ENCODE data around the gene CKAP2. TPM values are rescaled to one million over a fixed set of nuclear protein-coding genes. Genes with fewer than 3 reads are reported as not detected.

CKAP2 gene
- total RNA-seq = 45.0 and 54.6 TPM in 2 replicates

GRCh38 chr13:52454820-52455676 is at the start of gene CKAP2:
Gene CKAP2, plus strand, starts transcription at chr13:52455478. Its CDS starts 79 bp downstream, at chr13:52455557.

GRCh38 chr13:52405767-52406494 is 49.3 kb upstream of the CKAP2 start, which contains the start of gene THSD1:
Gene THSD1, minus strand, starts transcription at chr13:52406172. Its CDS starts 3,572 bp downstream, at chr13:52402600.

GRCh38 chr13:52450012-52450792 is 5.1 kb upstream of the CKAP2 start, which contains the start of gene VPS36:
Gene VPS36, minus strand, starts transcription at chr13:52450634. Its CDS starts 40 bp downstream, at chr13:52450594.

Other genes starting within 250 kb of the CKAP2 start
- 3.3 and 3.7 TPM in 2 replicates for gene THSD1, start 49.3 kb upstream of the CKAP2 start, total RNA-seq
- gene VPS36, start 4.8 kb upstream of the CKAP2 start, total RNA-seq = 12.6 and 17.1 TPM in 2 replicates
- 2.5 and 2.9 TPM in 2 replicates for gene HNRNPA1L2, start 187.0 kb downstream of the CKAP2 start, total RNA-seq
- gene SUGT1, start 197.4 kb downstream of the CKAP2 start, total RNA-seq = 36.1 and 38.2 TPM in 2 replicates

Data from bronchus fibroblast of lung (primary cell).